Loucy (cell line): ENCODE measurements around the gene ZMAT5.

Experiments used
- CTCF ChIP-seq: fragments of 200-600 bp; sonication (generic); conservative IDR thresholded peaks from 2 replicates; pipeline ENCODE4 v1.5.1; 2014; ENCODE audit warnings: mild to moderate bottlenecking, antibody characterized with exemption, low read length
- EZH2phosphoT487 ChIP-seq: fragments of 200-600 bp; IDR thresholded peaks from 2 replicates; pipeline ENCODE4 v1.6.1; 2018; ENCODE audit warnings: antibody characterized with exemption, mild to moderate bottlenecking, moderate library complexity, borderline replicate concordance

- no peak for TF ChIP-seq CTCF
- no peak for TF ChIP-seq EZH2phosphoT487
Observed at GRCh38 chr22:29758068-29758622, 8.7 kb downstream of the ZMAT5 start.
